ENCODE data around the gene TRDN.

- TF ChIP-seq CTCF (IDR thresholded peaks at IDR 0.05) (no peak), POLR2A (IDR thresholded peaks at IDR 0.05) (no peak)
Measured at GRCh38 chr6:123489589-123489988, 147.2 kb downstream of the TRDN start.
